ENCODE data around the gene ANKS1A.

DNA sequence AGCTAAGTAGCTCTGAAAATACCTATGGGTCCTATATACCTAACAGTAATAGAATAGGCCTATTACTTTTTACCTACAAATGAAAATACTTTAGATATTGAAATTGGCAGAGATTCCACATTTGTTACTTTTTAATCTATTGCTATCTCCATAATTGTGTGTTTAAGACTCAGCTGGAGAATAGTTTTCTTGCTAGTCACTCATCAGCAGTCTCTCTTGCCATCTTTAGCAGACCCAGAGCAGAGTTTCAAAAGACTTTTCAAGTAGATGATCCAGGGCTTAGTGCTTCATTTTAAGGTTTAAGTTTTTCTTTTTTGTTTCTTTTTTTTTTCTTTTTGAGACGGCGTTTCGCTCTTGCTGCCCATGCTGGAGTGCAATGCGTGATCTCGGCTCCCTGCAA, 12.9 kb downstream of the ANKS1A start:
- TF ChIP-seq CTCF (conservative IDR thresholded peaks at IDR 0.05; ENCODE audit: low read depth, low read length), result no peak
- TF ChIP-seq EZH2 (IDR thresholded peaks at IDR 0.05; ENCODE audit: borderline replicate concordance, low read depth, low read length, poor library complexity, severe bottlenecking), result no peak
